Measurements from ENCODE around the gene ACADSB. TPM values are rescaled to one million over a fixed set of nuclear protein-coding genes. Genes with fewer than 3 reads are reported as not detected.

ACADSB gene
- total and polyA plus RNA-seq, 2 experiments from 2014 or later = 40.6 to 50.6 TPM

GRCh38 chr10:123017421-123018165 is 8.8 kb downstream of the ACADSB start:
- no peak overlapping the region for H2AFZ ChIP-seq
- TF ChIP-seq EZH2 (IDR thresholded peaks at IDR 0.05; ENCODE audit: borderline replicate concordance) = no peak
- no peak for TF ChIP-seq CTCF (IDR thresholded peaks at IDR 0.05; ENCODE audit: poor library complexity)
- TF ChIP-seq EZH2phosphoT487 (IDR thresholded peaks at IDR 0.05; ENCODE audit: low read depth, severe bottlenecking, unreplicated experiment) = no peak
- 46% methylated on average over 9 of the region's 9 CpGs for WGBS (ENCODE audit: low lambda C conversion rate, missing lambda C conversion rate)
- peak; percentile 12 for DNase-seq (ENCODE audit: low spot score)
- H3K27ac ChIP-seq = peak overlapping the region; percentile 11
- H3K4me2 ChIP-seq = no peak overlapping the region
- no peaks in the 10 kb centered on the region for H4K20me1 ChIP-seq (ENCODE audit: insufficient read depth, poor library complexity, severe bottlenecking)
- no peaks in the 10 kb centered on the region for H3K36me3 ChIP-seq (replicated peaks; ENCODE audit: insufficient read depth, low read depth)
- H3K27me3 ChIP-seq = no peaks in the 10 kb centered on the region
- no peaks in the 10 kb centered on the region for H3K9me2 ChIP-seq (replicated peaks; ENCODE audit: insufficient read depth)
- H3K79me2 ChIP-seq = peaks cover 22% of the 10 kb centered on the region
- no peak overlapping the region for H3K4me3 ChIP-seq
- peaks cover 14% of the 10 kb centered on the region for H3K4me1 ChIP-seq (ENCODE audit: insufficient read depth)
- no peaks in the 10 kb centered on the region for H3K9me3 ChIP-seq (ENCODE audit: low read depth)

GRCh38 chr10:123018531-123018930 is 9.7 kb downstream of the ACADSB start:
- Histone ChIP-seq H3K9me2 (replicated peaks; ENCODE audit: insufficient read depth) (no peaks in the 10 kb centered on the region), H2AFZ (no peak overlapping the region), H3K4me3 (no peak overlapping the region), H4K20me1 (ENCODE audit: insufficient read depth, poor library complexity, severe bottlenecking) (no peaks in the 10 kb centered on the region), H3K4me2 (no peak overlapping the region), H3K79me2 (peaks cover 21% of the 10 kb centered on the region), H3K36me3 (replicated peaks; ENCODE audit: insufficient read depth, low read depth) (no peaks in the 10 kb centered on the region), H3K9me3 (ENCODE audit: low read depth) (no peaks in the 10 kb centered on the region), H3K27me3 (no peaks in the 10 kb centered on the region), H3K27ac (no peak overlapping the region), H3K4me1 (ENCODE audit: insufficient read depth) (peaks cover 14% of the 10 kb centered on the region)
- WGBS (ENCODE audit: low lambda C conversion rate, missing lambda C conversion rate) = 89% methylated on average over 7 of the region's 7 CpGs
- TF ChIP-seq EZH2phosphoT487 (IDR thresholded peaks at IDR 0.05; ENCODE audit: low read depth, severe bottlenecking, unreplicated experiment) = no peak
- no peak for TF ChIP-seq EZH2 (IDR thresholded peaks at IDR 0.05; ENCODE audit: borderline replicate concordance)
- TF ChIP-seq CTCF (IDR thresholded peaks at IDR 0.05; ENCODE audit: poor library complexity) = no peak
- DNase-seq (ENCODE audit: low spot score) = no peak

GRCh38 chr10:123019264-123019663 is 10.5 kb downstream of the ACADSB start:
- H3K27ac ChIP-seq = peak overlapping the region; percentile 43
- peaks cover 24% of the 10 kb centered on the region for H3K79me2 ChIP-seq
- WGBS (ENCODE audit: low lambda C conversion rate, missing lambda C conversion rate) = 71% methylated on average over 3 of the region's 3 CpGs
- TF ChIP-seq EZH2 (IDR thresholded peaks at IDR 0.05; ENCODE audit: borderline replicate concordance) = no peak
- TF ChIP-seq CTCF (IDR thresholded peaks at IDR 0.05; ENCODE audit: poor library complexity) = no peak
- TF ChIP-seq EZH2phosphoT487 (IDR thresholded peaks at IDR 0.05; ENCODE audit: low read depth, severe bottlenecking, unreplicated experiment) = no peak
- peak overlapping the region; percentile 22 for H3K4me2 ChIP-seq
- H3K27me3 ChIP-seq = no peaks in the 10 kb centered on the region
- DNase-seq (ENCODE audit: low spot score) = no peak
- H2AFZ ChIP-seq = no peak overlapping the region
- H3K36me3 ChIP-seq (replicated peaks; ENCODE audit: insufficient read depth, low read depth) = no peaks in the 10 kb centered on the region
- H3K9me2 ChIP-seq (replicated peaks; ENCODE audit: insufficient read depth) = no peaks in the 10 kb centered on the region
- peaks cover 14% of the 10 kb centered on the region for H3K4me1 ChIP-seq (ENCODE audit: insufficient read depth)
- H4K20me1 ChIP-seq (ENCODE audit: insufficient read depth, poor library complexity, severe bottlenecking) = no peaks in the 10 kb centered on the region
- H3K9me3 ChIP-seq (ENCODE audit: low read depth) = no peaks in the 10 kb centered on the region
- no peak overlapping the region for H3K4me3 ChIP-seq

All from hepatocyte (in vitro differentiated cells).